Skeletal muscle tissue (tissue), 4 donors: ENCODE results near the gene PKD1. TPM values are rescaled to one million over a fixed set of nuclear protein-coding genes. Genes with fewer than 3 reads are reported as not detected.
"Not testable (repeated sequence)": the region's sequence is repeated elsewhere in the genome, so short reads cannot be mapped to it uniquely, and the experiment has no call there.

Source experiments
- H3K27ac ChIP-seq: one replicate; pipeline ENCODE4 v1.7.0; 2013; ENCODE audit warnings: mild to moderate bottlenecking, low read depth, low read length, inconsistent platforms
- H3K27me3 ChIP-seq, 3 donors: one replicate each; pipeline ENCODE4 v1.7.0; 2013; ENCODE audit warnings: low read length in 3 of 3; ENCODE audit not compliant: control insufficient read depth in 3 of 3, insufficient read depth in 3 of 3
- H3K36me3 ChIP-seq, 3 donors: one replicate each; pipeline ENCODE4 v1.7.0; 2013; ENCODE audit warnings: low read length in 3 of 3; ENCODE audit not compliant: control insufficient read depth in 3 of 3, insufficient read depth in 3 of 3
- H3K4me1 ChIP-seq, 3 donors: one replicate each; pipeline ENCODE4 v1.7.0; 2013; ENCODE audit warnings: low read length in 3 of 3, mild to moderate bottlenecking in 3 of 3; ENCODE audit not compliant: control insufficient read depth in 3 of 3, insufficient read depth in 3 of 3
- H3K4me3 ChIP-seq, 3 donors: one replicate each; pipeline ENCODE4 v1.7.0; 2013; ENCODE audit warnings: low read length in 3 of 3
- H3K9ac ChIP-seq, 3 donors: one replicate each; pipeline ENCODE4 v1.7.0; 2013; ENCODE audit warnings: low read length in 3 of 3, mild to moderate bottlenecking in 3 of 3, moderate library complexity in 2 of 3, low read depth in 1 of 3
- H3K9me3 ChIP-seq, 3 donors: one replicate each; pipeline ENCODE4 v1.7.0; 2013; ENCODE audit warnings: low read length in 3 of 3; ENCODE audit not compliant: control insufficient read depth in 3 of 3
- total RNA-seq: library from RNA; depleted of rRNA; stranded (reverse); fragments of >200 nt; gene quantifications from one replicate; pipeline ENCODE4 v1.2.3, GENCODE V29; 2014
- donor health status: Osteomylitis.

PKD1 gene
- total RNA-seq, 1 donor from 2014 or later = 88.7 TPM

DNA sequence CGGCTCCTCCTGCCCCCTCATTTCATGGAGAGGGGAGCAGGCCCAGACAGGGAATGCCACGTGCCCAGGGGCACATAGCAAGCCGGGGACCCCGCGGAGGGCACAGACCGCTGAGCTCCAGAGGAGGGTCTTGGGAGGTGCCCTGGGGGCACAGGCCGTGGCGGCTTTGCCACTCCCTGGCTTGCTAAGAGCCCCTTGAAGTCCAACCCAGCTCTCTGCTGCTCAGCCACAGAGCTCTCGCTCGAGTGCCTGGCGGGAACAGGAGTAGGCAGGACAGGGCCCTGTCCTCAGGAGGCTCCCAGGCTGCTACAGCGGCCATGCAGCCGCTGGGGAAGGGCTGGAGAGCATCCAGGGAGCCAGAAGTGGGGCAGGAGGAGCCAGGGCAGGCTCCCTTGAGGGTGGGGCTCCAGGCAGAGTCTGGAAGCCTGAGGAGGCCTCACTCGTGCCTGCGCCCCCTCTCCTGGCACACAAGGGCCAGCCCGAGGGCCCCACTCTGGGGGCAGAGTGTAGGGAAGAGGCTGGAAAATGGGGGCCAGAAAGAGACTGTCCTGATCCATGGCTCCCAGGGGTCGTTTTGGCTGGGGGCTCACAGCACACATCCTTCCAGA lies 8.3 kb upstream of the PKD1 start:
- Histone ChIP-seq H3K9ac (no peak overlapping the region), H3K9me3 (no peaks in the 10 kb centered on the region), H3K4me1 (peaks cover 12 to 20% (median 17%) of the 10 kb centered on the region in 3 donors), H3K36me3 (no peaks in the 10 kb centered on the region), H3K4me3 (no peak overlapping the region), H3K27me3 (no peaks in the 10 kb centered on the region), H3K27ac (no peak overlapping the region)

DNA sequence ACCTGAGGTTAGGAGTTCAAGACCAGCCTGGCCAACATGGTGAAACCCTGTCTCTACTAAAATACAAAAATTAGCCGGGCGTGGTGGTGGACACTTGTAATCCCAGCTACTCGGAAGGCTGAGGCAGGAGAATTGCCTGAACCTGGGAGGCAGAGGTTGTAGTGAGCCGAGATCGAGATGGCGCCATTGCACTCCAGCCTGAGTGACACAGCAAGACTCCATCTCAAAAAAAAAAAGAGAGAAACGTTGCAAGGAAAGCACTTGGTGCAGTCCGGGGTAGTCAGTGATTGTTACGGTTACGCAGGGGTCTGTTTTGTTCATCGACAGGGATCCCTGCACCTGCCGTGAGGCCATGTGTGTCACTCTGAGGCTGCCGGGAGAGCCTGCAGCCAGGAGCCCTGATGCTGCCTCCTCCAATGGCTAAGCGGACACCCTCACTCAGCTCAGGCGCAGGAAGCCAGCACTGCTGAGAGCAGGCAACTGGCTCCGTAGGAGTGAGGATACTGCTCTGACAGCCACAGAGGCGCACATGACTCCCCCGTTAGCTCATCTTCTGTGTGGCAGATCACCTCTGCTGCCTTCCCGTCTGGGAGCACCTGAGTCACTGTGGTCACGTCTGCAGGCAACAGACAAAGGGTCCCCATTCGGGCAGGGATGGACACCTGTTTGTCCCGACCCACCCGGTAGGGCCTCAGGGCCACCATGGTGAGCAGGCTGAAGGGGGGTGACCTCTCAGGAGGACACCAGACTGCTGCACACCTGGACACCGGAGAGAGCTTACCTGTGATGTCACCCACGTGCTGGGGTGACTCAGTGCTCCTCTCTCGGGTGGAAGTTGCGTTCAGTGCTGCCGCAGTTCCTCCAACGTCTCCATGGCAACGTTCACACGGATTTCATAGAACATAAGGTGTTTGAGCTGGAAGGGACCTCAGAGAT lies 7.5 kb upstream of the PKD1 start:
- H3K9me3 ChIP-seq = no peaks in the 10 kb centered on the region
- no peak overlapping the region for H3K4me3 ChIP-seq
- H3K36me3 ChIP-seq = no peaks in the 10 kb centered on the region
- peaks cover 11 to 15% (median 12%) of the 10 kb centered on the region in 3 donors for H3K4me1 ChIP-seq
- H3K27ac ChIP-seq = no peak overlapping the region
- no peaks in the 10 kb centered on the region for H3K27me3 ChIP-seq
- H3K9ac ChIP-seq = no peak overlapping the region

DNA sequence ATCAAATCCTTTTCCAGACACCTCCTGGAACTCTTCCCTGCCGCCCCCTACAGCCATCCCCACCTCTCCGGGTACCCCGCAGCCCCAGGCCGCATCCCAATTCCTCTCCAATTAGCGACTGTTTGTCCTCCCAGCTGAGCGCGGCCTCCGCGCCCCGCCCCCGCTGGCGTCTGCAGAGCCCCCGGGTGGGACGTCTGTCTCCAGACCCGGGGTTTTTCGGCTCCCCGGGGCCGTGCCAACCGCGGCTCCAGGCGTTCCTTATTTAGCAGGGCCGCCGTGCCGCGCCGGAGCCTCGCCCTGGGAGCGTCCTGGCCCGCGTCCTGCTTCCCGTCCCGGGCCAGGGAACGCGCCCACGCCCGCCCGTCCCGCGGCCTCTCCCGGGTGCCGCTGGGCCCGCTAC lies 627 bp downstream of the PKD1 start:
- H3K4me3 ChIP-seq = peak overlapping the region; percentile 36 to 64 (median 41)
- H3K36me3 ChIP-seq, H3K9me3 ChIP-seq, H3K27me3 ChIP-seq: not testable (repeated sequence)
- H3K27ac ChIP-seq = peak overlapping the region; percentile 68
- peaks cover 4 to 15% (median 10%) of the 10 kb centered on the region in 3 donors for H3K4me1 ChIP-seq
- H3K9ac ChIP-seq = peak overlapping the region in 2 of 3 donors; percentile 38 to 50

GRCh38 chr16:2133797-2134196 lies 1.9 kb downstream of the PKD1 start:
- not testable (repeated sequence) for H3K9me3 ChIP-seq, H3K27me3 ChIP-seq, H3K36me3 ChIP-seq
- H3K4me3 ChIP-seq = peak overlapping the region in 1 of 3 donors; percentile 27
- H3K27ac ChIP-seq = peak overlapping the region; percentile 25
- peak overlapping the region in 2 of 3 donors; percentile 23 to 25 for H3K9ac ChIP-seq
- peaks cover 6 to 21% (median 15%) of the 10 kb centered on the region in 3 donors for H3K4me1 ChIP-seq

- H3K36me3 ChIP-seq, H3K4me3 ChIP-seq, H3K27ac ChIP-seq, H3K9me3 ChIP-seq, H3K27me3 ChIP-seq: not testable (repeated sequence)
- H3K4me1 ChIP-seq = peaks cover 38 to 52% (median 46%) of the 10 kb centered on the region in 3 donors
- peak overlapping the region in 1 of 3 donors; percentile 25 for H3K9ac ChIP-seq
Observed at GRCh38 chr16:2129890-2130447, 5.7 kb downstream of the PKD1 start.

DNA sequence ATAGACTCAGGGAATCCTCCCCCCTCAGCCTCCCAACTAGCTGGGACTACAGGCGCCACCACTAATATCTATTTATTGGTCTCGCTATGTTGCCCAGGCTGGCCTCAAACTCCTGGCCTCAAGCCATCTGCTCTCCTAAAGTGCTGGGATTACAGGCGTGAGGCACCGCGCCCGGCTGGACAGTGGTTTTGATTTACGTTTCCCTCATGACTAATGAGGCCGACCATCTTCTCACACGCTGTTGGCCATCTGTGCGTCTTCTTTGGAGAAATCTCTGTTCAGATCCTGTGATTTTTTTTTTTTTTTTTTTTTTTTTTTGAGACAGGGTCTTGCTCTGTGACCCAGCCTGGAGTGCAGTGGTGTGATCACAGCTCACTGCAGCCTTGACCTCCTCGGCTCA lies 6.4 kb downstream of the PKD1 start:
- peaks cover 41 to 58% (median 53%) of the 10 kb centered on the region in 3 donors for H3K4me1 ChIP-seq
- not testable (repeated sequence) for H3K36me3 ChIP-seq, H3K9ac ChIP-seq, H3K27me3 ChIP-seq, H3K4me3 ChIP-seq, H3K9me3 ChIP-seq, H3K27ac ChIP-seq

GRCh38 chr16:2127630-2128280 lies 7.9 kb downstream of the PKD1 start:
- Histone ChIP-seq H3K27ac (peak overlapping the region; percentile 90), H3K4me1 (peaks cover 50 to 68% (median 62%) of the 10 kb centered on the region in 3 donors)

DNA sequence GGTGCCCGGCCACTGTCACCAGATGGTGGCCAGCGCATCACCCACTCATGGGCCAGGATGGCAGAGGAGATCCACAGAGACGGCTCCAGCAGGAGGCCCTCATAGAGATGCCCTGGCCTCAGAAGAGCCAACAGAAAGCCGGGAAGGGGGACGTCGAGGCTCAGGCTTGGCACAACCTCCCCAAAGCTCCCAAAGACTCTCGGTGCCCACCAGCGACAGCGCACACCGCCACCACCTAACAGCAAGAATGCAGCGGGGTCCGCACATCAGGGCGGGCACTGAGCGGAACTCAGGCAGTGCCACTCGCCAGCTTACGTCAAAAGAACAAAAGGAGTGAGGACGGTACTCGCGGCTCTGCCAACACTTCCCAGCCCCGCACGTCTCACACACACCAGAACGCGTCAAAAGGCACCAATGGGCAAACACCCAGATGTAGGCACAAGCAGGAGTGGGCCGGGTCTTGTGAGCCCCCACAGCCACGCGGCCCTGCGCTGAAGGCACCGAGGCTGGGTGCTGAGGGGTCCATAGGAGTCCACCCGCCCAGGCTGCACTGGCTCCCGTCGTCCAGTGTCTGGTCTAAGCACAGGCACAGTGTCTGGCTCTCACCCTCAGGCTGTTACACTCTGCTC lies 8.7 kb downstream of the PKD1 start:
- peak overlapping the region; percentile 23 to 67 (median 35) for H3K4me3 ChIP-seq
- peaks cover 57 to 75% (median 69%) of the 10 kb centered on the region in 3 donors for H3K4me1 ChIP-seq
- peak overlapping the region; percentile 90 for H3K27ac ChIP-seq
- H3K9ac ChIP-seq = peak overlapping the region; percentile 51 to 87 (median 53)
- not testable (repeated sequence) for H3K9me3 ChIP-seq, H3K27me3 ChIP-seq, H3K36me3 ChIP-seq

More at GRCh38 chr16:2127630-2128280, 7.9 kb downstream of the PKD1 start:
- H3K4me3 ChIP-seq = peak overlapping the region in 1 of 3 donors; percentile 67
- not testable (repeated sequence) for H3K9ac ChIP-seq, H3K36me3 ChIP-seq, H3K9me3 ChIP-seq, H3K27me3 ChIP-seq

DNA sequence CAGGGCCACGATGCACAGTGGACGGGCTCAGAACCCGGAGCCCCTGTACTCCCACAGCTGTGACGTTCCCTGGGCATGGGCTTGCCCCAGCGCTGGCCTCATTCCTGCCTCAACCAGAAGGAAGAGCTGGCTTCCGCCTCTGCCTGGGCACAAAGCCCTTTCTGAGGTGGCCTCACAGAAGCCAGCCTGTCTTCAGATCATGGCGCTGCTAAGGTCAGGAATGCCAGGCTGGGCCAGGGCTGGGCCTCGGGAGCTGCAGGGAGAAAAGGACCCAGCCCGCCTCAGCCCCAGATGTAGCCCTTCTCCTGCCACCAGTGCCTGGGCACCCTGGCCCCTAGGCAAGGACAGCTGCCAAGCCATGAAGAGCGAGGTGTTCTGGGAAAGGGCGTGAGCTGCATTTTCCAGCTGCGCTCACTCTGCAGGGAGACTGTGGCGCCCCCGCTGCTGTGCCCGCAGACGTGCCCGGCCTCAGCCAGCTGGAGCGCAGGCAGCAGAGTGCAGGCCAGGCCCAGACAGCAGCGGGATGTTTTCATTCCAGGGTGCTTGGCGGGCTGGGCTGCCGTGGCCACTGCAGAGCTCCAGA lies 9.4 kb downstream of the PKD1 start:
- peak overlapping the region; percentile 90 for H3K27ac ChIP-seq
- H3K4me3 ChIP-seq = peak overlapping the region in 2 of 3 donors; percentile 35 to 67
- peak overlapping the region in 2 of 3 donors; percentile 79 to 87 for H3K9ac ChIP-seq
- not testable (repeated sequence) for H3K36me3 ChIP-seq, H3K9me3 ChIP-seq, H3K27me3 ChIP-seq
- peaks cover 64 to 83% (median 76%) of the 10 kb centered on the region in 3 donors for H3K4me1 ChIP-seq
